ENCODE data around the gene ATXN10. TPM values are rescaled to one million over a fixed set of nuclear protein-coding genes. Genes with fewer than 3 reads are reported as not detected.

ATXN10 gene
- total and polyA plus RNA-seq, 9 donors, result 136 to 218 (median 186) TPM

DNA sequence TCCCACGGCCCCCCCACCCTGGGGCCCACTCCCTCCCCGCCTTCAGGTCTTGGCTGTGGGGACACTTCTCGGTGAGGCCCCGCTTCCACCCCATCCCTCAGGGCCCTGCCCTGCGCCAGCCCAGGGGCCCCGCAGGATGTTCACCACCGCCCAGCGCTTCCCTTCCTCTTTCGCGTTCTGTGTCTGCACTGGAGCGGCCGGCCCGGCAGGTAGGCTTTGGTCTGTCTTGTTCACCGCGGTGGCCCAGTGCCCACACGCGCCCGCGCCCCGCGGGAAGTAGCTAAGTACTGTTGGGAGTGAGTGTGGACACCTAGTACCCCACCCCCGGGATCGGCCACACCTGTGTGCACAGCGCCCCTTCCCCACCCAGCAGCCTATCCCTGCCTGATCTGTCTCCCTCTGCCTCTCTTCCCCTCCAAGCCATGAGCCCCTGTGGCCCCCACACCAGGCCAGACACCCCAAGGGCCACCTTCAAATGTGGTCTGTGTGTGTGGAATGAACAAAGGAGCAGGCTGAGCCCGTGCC lies 219.9 kb downstream of the ATXN10 start:
- DNase-seq, result no peak
- no peak overlapping the region for H3K4me3 ChIP-seq (ENCODE audit: low read length)
- no peaks in the 10 kb centered on the region for H3K36me3 ChIP-seq (ENCODE audit: control insufficient read depth, insufficient read depth, low read length)
- no peaks in the 10 kb centered on the region for H3K9me3 ChIP-seq (replicated peaks; ENCODE audit: control insufficient read depth, low read depth, low read length)
- no peak overlapping the region for H3K27ac ChIP-seq (ENCODE audit: low read length)
- WGBS (ENCODE audit: insufficient coverage), result 61% methylated on average over 12 of the region's 25 CpGs
- peaks cover 28% of the 10 kb centered on the region for H3K27me3 ChIP-seq (ENCODE audit: control insufficient read depth, insufficient read depth, low read length)
- peaks cover 10% of the 10 kb centered on the region for H3K4me1 ChIP-seq (ENCODE audit: control insufficient read depth, insufficient read depth, low read length)

DNA sequence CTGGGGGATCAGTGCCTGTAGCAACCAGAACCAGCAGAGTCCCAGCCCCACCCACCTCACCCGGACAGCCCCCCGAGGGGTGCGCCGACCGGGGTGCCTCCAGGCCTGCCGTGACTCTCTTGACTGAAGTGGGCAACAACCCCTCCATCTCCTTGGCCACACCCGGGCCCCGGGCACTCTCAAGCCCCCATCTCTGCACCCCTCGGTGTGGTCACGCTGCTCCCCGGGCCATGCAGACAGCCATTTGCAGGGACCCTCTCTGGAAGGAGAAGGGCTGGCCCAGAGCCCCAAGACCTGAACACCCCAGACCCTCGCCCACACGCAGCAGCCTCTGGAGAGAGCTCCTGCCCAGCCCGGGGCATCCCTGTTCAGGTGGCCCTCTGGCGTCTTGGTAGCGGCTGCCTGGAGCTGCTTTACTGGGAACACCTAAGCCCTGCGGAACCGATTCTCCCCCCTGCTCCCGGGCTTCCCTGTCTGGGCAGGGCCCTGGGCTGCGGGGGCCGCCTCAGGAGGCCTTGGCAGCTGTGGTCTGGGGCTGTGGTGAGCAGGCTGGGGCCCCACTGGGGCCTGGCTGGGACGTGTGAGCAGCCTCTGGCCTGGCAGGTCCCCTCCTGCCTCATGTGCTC lies 220.5 kb downstream of the ATXN10 start:
- H3K9me3 ChIP-seq (replicated peaks; ENCODE audit: control insufficient read depth, low read depth, low read length), result no peaks in the 10 kb centered on the region
- no peak for DNase-seq
- 66% methylated on average over 15 of the region's 22 CpGs for WGBS (ENCODE audit: insufficient coverage)
- H3K27me3 ChIP-seq (ENCODE audit: control insufficient read depth, insufficient read depth, low read length), result peaks cover 28% of the 10 kb centered on the region
- no peak overlapping the region for H3K27ac ChIP-seq (ENCODE audit: low read length)
- no peaks in the 10 kb centered on the region for H3K36me3 ChIP-seq (ENCODE audit: control insufficient read depth, insufficient read depth, low read length)
- peaks cover 15% of the 10 kb centered on the region for H3K4me1 ChIP-seq (ENCODE audit: control insufficient read depth, insufficient read depth, low read length)
- H3K4me3 ChIP-seq (ENCODE audit: low read length), result no peak overlapping the region

DNA sequence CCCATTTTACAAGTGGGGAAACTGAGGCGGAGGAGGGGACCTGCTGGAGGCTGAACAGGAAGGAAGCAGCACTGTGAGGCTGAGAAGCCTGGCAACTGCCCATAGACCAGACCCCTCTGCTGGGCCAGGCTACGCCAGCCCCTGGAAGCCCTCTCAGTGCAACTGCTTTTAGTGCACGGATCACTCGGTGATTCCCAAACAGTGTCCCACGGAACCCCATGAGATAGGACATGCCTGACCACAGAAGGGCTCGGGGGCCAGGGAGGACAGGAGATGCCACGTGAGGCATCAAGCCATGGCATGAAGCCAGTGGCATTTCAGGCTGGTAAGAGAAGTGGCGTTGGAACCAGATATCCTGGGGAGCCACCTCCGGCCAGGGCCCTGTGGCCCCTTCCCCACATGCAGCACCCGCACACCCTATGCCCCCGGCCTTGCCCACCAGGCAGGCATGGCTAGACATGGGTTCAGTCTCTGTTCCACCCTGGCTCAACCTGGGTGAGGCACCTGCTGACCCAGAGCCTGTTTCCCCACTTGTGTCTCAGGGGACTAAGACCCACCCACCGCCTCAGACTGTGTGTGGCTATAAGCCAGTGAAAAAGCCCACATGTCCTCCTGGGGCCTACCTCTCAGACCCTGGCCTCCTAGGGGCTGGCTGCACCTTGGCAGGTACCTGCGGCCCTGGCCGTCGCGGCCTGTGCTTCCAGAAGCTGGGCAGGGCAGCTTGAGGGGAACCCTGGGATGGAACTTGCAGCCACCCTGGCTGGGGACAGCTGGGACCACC lies 221.2 kb downstream of the ATXN10 start:
- whole genome bisulfite sequencing (ENCODE audit: insufficient coverage), result 83% methylated on average over 11 of the region's 16 CpGs
- H3K27me3 ChIP-seq (ENCODE audit: control insufficient read depth, insufficient read depth, low read length), result peaks cover 28% of the 10 kb centered on the region

DNA sequence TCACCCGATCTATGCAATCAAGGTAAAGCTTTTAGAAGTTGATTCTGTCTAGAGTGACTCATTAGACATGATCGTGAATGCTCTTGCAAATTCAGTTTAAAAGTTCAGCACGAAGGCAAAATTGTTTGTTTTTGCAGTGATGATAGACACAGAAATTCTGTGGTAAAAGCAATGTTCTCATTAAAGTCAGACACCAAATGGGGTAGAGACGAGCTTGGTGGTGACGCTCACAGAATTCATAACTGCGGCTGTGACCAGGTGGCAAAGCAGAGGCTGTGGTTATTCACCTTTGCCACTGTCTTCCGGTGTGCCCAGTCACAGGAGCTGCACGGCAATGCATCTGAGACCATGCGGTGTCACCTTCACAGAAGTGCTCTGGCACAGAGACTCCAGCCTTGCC lies 221.9 kb downstream of the ATXN10 start:
- 68% methylated on average over 9 of the region's 9 CpGs for WGBS (ENCODE audit: insufficient coverage)
- no peak for DNase-seq
- Histone ChIP-seq H3K36me3 (ENCODE audit: control insufficient read depth, insufficient read depth, low read length) (no peaks in the 10 kb centered on the region), H3K4me3 (ENCODE audit: low read length) (no peak overlapping the region), H3K9me3 (replicated peaks; ENCODE audit: control insufficient read depth, low read depth, low read length) (no peaks in the 10 kb centered on the region), H3K4me1 (ENCODE audit: control insufficient read depth, insufficient read depth, low read length) (peaks cover 18% of the 10 kb centered on the region), H3K27me3 (ENCODE audit: control insufficient read depth, insufficient read depth, low read length) (peaks cover 27% of the 10 kb centered on the region), H3K27ac (ENCODE audit: low read length) (no peak overlapping the region)

More for the DNA sequence above, 221.2 kb downstream of the ATXN10 start:
- no peak for DNase-seq
- Histone ChIP-seq H3K4me1 (ENCODE audit: control insufficient read depth, insufficient read depth, low read length) (peaks cover 18% of the 10 kb centered on the region), H3K9me3 (replicated peaks; ENCODE audit: control insufficient read depth, low read depth, low read length) (no peaks in the 10 kb centered on the region), H3K27ac (ENCODE audit: low read length) (no peak overlapping the region), H3K36me3 (ENCODE audit: control insufficient read depth, insufficient read depth, low read length) (no peaks in the 10 kb centered on the region), H3K4me3 (ENCODE audit: low read length) (no peak overlapping the region)

Other genes with a start within 250 kb of the ATXN10 start
- gene FBLN1, start 169.0 kb upstream of the ATXN10 start, total RNA-seq, result 104 TPM
- 100 to 1,000 TPM in 7 of 8 donors, 10 to 100 TPM in 1; 93.4 to 235 (median 159) TPM for gene FBLN1, start 169.0 kb upstream of the ATXN10 start, polyA plus RNA-seq (ENCODE audit: insufficient read depth in 1 of 8, insufficient read length in 8 of 8, low replicate concordance in 1 of 8)